Measurements from ENCODE around the gene SPHKAP. TPM values are rescaled to one million over a fixed set of nuclear protein-coding genes. Genes with fewer than 3 reads are reported as not detected.
"Not testable (repeated sequence)": the region's sequence is repeated elsewhere in the genome, so short reads cannot be mapped to it uniquely, and the experiment has no call there.

Gene SPHKAP
- total RNA-seq, 1 experiment from 2014 or later, result 0.02 TPM

DNA sequence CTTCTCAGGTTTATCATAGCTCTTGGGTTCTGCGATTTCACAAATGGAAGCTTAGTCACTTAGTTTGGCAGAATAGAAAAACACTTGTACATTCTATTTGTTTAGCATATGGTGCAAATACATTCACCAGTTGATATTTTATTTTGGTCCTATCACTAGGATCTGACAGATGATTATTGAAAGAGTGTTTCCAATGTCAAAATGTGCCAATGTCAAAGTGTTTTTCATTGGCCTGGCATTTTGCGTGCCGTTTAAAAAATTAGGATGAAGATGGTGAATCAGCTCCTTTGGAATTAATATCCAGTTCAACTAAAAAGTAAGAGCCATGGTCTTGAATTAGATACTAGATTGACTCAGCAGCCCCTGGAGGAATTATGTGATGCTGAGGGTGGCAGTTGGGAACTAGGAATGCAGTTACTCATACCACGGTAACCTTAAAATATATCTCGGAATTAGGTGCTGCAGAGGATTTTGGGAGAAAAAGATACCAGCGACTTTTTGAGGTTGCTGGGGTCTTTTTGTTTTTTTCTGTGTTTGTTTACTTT, 87.0 kb downstream of the SPHKAP start:
- DNase-seq (ENCODE audit: low spot score), result no peak

DNA sequence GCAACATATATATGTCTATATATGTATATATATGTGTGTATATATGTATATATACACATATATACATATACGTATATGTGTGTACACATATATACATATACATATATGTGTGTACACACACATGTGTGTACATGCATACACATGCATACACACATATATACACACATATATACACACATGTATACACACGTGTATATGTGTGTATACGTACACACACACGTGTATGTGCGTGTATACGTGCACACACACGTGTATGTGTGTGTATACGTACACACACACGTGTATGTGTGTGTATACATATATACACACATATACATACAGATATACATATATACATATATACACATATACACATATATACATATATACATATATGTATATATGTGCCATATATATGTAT, 89.4 kb downstream of the SPHKAP start:
- no peak for DNase-seq (ENCODE audit: low spot score)

DNA sequence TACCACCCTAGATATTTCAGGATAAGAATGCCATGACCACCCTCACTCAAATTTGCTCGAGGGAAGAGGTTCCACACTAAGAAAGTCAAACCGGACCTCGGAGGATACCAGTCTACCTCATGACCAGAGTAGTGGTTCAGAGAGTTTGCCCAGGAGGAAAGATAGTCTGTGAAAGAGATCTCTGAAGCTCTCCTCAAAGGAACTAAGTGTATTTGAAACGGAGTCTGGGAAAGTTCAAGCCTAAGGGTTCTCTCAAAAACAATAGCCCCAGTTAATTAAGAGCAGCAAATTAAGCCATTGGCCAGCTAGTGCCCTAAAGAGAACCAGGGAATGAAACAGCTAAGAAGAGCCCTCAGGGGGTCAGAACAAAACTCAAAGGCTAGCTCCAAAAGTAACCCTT, 94.9 kb downstream of the SPHKAP start:
- DNase-seq (ENCODE audit: low spot score), result no peak

DNA sequence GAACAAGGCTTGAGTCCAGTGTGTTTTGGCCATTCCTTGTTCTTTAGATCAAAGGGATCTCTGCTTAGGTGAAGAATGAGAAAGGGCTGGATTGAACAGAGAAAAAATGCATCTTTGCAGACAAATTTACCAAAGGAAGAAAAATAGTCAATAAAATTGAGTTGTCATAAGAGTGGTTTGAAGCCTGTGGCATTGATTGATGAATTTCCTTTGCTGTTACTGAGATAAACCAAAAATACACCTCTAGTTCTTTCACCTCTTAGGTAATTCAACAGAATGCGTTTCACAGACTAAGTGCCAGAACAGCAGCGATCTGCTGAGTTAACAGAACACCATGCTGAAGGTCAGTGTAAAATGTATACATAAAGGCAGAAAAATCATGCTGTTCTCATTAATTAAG, 96.8 kb downstream of the SPHKAP start:
- DNase-seq (ENCODE audit: low spot score), result no peak

DNA sequence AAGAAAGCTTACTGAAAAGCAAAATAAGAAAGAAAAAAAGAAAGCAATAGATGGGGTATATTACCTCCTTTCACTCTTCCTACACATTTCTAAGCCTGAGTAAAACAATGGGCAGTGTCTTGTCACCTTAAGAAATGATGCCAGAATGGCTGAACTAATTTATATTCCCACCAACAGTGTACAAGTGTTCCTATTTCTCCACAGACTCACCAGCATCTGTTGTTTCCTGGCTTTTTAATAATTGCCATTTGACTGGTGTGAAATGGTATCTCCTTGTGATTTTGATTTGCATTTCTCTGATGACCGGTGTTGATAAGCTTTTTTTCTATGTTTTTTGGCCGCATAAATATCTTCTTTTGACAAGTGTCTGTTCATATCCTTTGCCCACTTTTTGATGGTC, 98.4 kb downstream of the SPHKAP start:
- DNase-seq (ENCODE audit: low spot score), result no peak

DNA sequence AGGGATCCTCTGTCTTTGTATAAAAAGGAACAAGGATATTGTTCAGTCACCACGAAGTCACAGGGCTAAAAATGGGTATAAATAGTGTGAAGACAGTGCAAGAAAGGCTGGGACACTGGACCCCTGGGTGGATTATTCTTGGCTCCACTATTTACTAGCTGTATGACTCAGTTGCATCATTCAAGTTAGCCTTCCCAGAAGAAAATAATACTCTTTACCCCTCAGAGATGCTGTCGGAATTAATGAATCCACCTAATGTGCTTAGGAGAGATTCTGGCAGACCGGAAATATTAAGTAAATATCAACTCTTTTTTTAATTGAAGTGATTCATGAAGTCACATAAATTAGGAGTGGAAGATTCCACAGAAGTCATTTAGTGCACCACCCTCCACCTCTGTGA, 98.9 kb downstream of the SPHKAP start:
- DNase-seq (ENCODE audit: low spot score), result no peak

DNA sequence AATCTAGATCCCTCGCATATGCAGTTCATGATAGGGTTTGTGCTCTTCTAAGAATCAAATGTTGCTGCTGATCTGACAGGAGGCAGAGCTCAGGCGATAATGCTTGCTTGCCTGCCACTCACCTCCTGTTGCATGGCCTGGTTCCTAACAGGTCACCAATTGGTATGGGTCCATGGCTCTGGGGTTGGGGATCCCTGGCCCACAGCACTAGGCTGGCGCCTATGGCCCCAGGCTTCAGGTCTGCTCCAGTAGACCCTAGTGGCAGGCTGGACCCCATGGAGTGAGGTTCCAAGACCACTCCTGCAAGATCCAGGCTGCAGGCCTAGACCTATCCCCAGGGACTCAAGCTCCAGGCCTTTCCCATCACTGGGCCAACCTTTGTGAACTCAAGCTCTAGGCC, 102.3 kb downstream of the SPHKAP start:
- DNase-seq (ENCODE audit: low spot score), result no peak

DNA sequence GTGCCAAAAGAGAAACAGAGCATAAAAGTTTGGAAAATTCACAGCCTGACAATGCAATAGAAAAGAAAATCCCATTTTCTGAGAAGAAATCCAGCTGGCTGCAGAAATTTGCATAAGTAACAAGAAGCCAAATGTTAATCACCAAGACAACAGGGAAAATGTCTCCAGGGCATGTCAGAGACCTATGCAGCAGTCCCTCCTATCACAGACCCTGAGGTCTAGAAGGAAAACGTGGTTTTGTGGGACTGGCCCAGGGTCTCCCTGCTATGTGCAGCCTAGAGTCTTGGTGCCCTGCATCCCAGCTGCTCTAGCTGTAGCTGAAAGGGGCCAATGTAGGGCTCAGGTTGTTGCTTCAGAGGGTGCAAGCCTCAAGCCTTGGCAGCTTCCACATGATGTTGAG, 104.8 kb downstream of the SPHKAP start:
- DNase-seq (ENCODE audit: low spot score), result not testable (repeated sequence)

DNA sequence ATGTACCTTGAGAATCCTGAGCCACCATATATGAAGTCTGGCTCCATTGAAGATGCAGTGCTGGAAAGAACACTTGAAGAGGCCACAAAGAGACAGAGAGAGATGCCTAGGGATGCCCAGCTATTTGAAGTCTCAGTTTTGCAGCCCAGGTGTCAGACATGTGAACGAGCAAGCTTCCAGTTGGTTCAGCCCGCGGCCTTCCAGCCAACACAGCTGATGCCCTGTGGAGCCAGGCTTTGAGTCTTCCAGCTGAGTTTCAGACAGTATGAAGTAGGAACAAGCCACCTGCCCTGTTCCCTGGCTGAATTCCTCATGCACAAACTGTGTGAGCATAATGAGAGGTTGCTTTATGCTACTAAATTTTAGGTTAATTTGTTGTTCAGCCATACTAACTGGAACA, 108.8 kb downstream of the SPHKAP start:
- no peak for DNase-seq (ENCODE audit: low spot score)

DNA sequence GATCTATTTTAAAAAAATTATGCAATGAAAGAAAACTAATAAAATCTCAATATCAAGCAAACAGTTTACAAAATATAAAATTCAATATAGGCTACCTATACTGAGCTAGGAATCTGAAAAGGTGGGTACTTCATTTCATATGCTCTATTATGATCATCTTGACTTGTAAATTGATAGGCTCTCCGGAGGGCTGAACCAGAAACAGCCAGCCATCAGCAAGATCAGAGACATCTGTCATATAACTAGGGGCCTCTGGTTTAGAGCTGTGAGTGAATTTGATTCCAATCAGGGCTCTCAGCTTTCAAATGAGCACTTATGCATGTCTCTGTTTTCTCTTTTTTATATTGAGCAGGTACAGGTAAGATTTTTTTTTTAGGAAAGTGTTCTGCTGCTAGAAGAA, 114.2 kb downstream of the SPHKAP start:
- no peak for DNase-seq (ENCODE audit: low spot score)

DNA sequence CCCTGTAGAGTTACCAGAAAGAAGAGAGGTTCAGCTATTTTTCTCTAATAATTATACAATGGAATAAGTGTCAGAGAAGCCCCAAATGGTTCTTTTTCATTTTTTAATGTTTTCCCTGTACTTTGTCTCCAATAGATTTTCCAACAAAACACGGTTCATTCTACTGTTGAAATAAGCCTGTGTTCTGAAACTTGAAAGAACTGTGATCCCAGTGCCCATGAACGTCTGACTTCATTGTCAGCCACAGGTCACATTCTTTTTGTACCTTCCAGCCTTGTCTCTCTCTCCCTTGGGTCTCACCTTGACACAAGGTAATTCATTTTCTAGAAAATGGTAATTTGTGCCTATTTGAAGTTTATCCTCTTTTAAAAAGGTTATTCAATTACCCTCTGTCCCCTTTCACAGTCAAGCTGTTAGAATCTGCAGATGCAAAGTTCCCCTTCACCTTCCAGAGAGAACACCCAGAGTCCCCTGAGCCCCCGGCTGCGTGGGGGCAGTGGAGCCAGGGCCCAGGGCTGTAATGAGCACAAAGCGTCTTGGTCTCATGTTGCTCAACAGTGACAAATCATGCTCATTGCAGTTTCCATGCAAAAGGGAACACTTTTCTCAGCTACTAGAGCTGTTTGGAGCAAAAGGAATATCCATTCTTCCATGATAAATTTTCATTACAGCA, 115.2 kb downstream of the SPHKAP start:
- DNase-seq (ENCODE audit: low spot score), result no peak

DNA sequence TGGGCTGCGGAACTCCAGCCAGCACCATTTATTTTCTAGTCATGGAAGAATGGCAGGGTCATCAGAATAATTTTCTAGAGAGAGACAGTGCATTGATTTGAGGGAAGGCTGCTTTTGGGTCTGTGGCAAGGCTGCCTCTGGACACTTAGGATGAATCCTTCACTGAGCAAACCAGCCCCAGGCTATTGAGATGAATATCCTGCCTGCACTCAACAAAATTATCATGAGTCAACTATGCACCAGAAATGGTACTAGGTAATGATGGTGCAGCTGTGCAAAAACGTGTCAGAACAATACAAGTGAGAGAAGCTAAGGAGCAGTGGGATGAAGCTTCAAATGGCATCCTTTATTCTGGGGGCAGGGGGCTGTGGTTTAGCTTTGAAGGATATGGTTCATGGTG, 115.8 kb downstream of the SPHKAP start:
- no peak for DNase-seq (ENCODE audit: low spot score)

DNA sequence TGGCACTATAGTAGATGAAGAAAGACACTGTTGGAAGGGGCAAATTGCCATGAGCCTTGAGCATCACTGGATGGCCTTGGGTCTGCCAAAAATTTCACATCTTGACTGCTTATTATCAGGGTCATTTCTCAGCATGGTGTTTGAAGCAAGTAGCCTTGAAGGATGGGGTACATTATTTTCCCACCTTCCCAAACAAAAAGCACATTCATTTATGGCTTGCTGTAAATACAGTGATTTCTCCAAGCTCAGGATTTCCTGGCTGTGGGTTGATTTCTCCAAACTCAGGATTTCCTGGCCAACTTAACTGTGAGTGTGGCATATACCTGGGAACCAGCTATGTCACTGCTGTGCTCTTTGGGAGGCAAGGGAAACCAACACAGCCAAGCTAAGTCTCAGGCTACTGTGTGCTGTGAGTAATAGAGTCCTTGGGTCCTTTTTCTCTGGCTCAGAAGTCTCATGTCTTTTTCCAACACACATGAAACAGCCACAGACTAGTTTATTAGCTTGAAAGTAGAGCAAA, 116.6 kb downstream of the SPHKAP start:
- no peak for DNase-seq (ENCODE audit: low spot score)

DNA sequence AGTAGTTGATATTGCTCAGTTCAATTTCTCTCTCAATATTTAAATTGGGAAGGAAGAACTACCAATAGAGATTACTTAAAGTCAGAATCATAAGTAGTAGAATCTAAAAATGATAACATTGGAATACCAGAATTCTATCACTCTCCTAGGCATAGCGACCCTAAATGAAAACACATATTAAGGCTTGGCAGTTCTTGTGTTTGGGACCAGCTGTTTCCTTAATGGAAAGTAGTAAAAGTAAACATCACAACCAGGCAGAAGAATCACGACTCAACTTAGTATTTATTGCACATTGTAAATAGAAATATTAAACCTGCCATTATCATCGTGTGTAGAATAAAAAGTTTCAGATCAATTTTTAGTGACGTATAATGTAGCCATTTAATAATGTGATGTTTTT, 117.5 kb downstream of the SPHKAP start:
- no peak for DNase-seq (ENCODE audit: low spot score)

DNA sequence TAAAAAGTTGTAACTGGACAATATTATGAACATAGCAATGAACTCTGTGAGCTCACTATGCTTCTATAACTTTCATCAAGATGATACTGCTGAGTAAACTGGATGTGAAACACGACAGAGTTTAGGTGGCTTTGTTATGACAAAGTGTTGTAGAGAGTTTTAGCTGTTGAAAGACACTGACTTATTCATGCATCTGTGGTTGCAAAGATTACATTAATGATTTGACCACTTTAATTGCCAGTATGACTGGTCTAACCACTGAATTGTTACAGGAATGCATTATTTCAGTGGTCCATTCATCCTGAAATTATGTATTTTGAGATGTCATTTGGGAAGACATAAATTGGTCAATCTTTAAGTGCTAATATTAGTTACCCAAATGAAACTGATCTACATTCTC, 117.9 kb downstream of the SPHKAP start:
- no peak for DNase-seq (ENCODE audit: low spot score)

DNA sequence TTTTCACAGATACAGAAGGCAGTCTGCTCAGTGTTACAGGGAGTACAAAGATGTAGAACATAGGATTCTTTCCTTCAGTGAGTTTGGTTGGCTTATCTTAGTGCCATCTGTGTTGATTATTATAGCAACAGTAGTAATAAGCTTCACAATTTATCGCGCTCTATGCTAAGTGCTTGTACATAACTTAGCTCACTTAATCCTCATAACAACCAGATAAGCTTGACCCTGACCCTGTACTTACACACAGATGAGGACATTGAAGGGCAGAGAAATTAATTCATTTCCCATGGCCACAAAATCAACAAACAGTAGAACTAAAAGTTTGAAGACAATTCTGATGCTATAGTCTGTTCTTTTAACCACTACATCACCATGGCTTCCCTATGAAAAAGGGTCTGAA, 121.8 kb downstream of the SPHKAP start:
- no peak for DNase-seq (ENCODE audit: low spot score)

DNA sequence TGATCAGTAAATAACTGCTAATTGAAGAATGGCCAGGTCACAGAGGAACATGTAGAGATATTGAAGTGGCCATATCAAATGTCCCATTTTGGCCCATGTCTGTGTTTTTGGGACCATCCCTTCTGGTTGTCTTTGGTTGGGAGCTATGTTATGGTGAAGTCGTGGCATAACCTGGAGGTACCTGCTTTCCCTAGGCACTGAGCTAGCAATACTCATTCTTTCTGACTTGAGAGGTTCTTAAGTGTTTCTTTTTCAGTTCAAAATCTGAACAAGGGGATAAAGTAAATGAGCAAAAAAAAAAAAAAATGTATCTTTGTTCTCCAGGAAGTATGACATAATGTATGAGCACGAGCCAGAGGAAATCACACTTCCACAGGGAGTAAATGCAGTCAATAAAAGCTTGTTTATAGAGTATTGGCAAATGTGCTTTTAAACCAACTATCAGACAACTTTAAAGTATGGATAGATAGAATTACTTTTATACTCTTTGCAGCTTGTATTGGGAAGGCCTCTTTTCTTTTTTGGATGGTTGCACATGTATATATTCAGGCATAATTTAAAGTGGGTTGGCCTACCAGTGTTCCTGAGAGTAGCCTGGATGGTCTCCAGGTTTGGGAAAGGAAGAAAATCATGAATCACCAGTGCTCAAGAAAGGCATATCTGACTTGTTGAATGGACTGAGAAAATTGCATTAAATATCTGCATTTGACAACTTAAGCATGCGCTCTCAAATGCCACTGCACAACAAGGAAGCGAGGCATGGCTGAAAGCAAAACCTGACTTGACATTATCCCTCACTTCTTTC, 125.0 kb downstream of the SPHKAP start:
- no peak for DNase-seq (ENCODE audit: low spot score)

DNA sequence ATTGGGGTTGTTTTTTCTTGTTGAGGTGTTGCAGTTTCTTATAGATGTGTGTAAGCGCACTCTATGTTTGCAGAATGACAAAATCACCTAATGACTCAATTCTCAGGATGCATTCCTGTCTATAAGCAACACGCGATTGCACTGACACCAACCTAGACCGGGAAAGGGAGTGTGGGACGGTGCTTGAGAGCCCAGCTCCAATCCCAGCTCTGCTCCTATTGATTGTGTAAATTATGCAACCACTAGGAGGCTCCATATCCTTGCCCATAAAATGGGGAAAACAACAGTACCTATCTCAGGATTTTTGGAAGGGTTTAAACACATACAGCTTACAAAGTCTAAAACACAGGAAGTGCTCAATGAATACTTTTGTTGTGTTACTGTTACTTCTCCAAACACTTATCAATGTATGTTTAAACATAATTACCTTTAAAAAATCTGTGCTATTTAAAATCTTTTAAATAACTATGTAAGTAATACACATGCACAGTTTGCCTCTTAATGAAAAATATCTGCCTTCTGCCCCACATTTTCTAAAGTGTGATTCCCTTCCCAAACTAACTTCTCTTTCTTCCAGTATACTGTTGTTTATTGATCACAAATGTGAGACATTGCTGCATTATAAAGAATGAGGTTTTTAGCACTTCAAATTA, 132.5 kb downstream of the SPHKAP start:
- peak; percentile 55 for DNase-seq (ENCODE audit: low spot score)

DNA sequence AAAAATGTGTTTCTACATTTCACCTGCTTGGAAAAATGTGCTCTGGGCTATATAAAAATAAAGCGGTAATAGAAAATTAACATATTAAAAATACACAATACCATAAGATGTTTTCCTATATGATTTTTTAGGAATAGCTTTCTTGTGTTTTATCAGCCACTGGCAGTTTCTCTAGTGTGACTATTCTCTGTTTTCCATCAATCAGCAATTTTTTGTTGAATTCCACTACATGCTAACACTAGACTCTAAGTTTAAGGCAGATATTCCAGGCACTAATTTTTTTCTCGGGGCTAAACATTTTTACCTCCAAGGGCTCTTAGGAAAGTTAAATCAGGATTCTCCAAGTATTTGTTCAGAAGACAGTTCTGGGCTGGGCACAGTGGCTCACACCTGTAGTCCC, 140.5 kb downstream of the SPHKAP start:
- no peak for DNase-seq (ENCODE audit: low spot score)

DNA sequence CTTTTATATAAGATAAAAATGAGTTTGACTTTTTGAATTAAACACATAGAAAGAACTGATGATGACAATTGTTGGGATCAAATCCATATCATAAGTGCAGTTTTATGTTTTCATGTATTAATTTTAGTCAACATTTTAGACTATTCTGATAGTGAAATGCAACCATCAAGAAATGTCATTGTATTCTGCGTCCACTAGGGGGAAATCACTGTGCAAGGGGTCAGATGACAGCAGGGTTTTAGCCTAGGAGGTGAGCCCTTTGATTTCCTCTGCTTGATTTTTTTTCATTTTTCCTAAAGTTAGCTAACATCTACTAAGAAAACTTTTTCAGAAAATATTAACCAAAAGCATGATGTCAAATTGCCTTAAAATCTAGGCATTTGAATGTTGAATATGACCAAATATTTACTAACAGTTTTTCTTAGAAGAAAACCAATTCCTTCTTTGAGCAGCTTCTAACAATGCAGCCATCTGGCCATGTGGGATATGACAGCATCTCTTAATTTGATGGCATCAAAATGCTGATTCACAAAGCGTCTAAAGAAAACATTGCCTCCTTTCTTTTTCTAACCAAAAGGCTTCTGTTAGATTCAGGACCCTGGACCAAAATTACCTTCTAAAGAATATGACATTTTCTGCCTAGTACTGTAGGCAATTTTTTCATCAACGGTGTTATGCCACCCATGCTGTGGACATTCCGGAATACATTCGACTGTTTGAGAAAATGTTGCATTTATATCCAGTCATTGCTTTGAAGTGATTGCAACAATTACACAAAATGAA, 141.5 kb downstream of the SPHKAP start:
- DNase-seq (ENCODE audit: low spot score), result peak; percentile 43

DNA sequence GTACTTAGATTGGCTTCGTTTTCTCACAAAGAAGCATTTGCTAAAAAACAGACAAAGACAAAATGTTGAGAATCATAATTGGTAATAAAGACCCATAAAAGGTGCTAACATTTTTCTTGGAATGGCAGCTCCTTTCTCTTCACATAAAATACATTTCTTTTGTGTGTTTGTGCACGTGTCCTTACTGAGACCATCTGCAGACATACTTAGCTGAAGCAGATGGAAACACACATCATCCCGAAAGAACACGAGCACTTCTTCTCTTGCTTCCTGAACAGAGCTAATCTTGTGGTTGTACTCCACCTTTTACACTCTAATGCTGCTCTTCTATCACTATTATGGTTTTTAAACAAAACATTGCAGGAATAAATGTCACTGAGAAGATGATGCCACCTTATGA, 142.5 kb downstream of the SPHKAP start:
- DNase-seq (ENCODE audit: low spot score), result no peak

DNA sequence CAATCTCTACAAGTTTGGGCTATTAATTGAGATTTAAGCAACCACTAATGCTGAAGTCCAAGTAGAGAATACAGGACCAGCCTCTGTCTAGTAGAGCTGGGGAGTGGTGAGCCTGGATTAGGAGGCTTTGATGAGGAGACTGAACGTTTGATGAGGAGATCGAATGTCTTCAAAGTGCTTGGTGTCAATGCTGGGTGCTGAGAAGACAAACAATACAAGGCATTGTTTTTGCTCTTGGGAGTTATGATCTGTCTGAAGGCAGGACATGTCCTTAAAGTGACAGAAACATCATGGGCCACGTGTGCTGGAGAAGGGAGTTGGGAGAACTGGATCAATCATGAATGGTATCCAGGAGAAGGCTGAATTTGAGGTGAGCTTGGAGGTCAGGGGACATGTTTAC, 143.6 kb downstream of the SPHKAP start:
- DNase-seq (ENCODE audit: low spot score), result no peak
